Prostate gland (tissue), 2 donors: ENCODE results near the gene ARHGAP42. TPM values are rescaled to one million over a fixed set of nuclear protein-coding genes. Genes with fewer than 3 reads are reported as not detected.

Experiments
- DNase-seq: peaks from one replicate; pipeline ENCODE4 v3.0.0-alpha.2; 2019; ENCODE audit warnings: low spot score
- H3K27ac ChIP-seq, 2 donors: fragments of 200-600 bp; sonication (generic); 2 replicates each; pipeline ENCODE4 v1.5.1; 2017 to 2019
- H3K27me3 ChIP-seq: fragments of 200-600 bp; sonication (generic); replicated peaks from 2 replicates; pipeline ENCODE4 v1.5.1; 2019; ENCODE audit not compliant: insufficient read depth
- H3K36me3 ChIP-seq, 2 donors: fragments of 200-600 bp; sonication (generic); 1 replicate in 1 of 2; 2 replicates in 1 of 2; pipeline versions ENCODE4 v1.5.1 to v1.8.1; 2017 to 2019
- H3K4me1 ChIP-seq: fragments of 200-600 bp; sonication (generic); replicated peaks from 2 replicates; pipeline ENCODE4 v1.5.1; 2019
- H3K4me3 ChIP-seq, 2 donors: fragments of 200-600 bp; sonication (generic); 2 replicates each; pipeline ENCODE4 v1.5.1; 2017 to 2019
- H3K9me3 ChIP-seq: fragments of 200-600 bp; sonication (generic); 2 replicates; pipeline ENCODE4 v1.5.1; 2017
- CTCF ChIP-seq, 4 experiments: fragments of 200-600 bp in 2 of 4; fragments of 450-650 bp in 2 of 4; sonication (generic) in 2 of 4; IDR thresholded peaks; 1 replicate in 3 of 4; 2 replicates in 1 of 4; pipeline ENCODE4 v1.5.1; 2016 to 2019; ENCODE audit warnings: antibody characterized with exemption in 4 of 4, mild to moderate bottlenecking in 2 of 4, moderate library complexity in 2 of 4
- POLR2A ChIP-seq: fragments of 450-650 bp; IDR thresholded peaks from one replicate; pipeline ENCODE4 v1.6.1; 2016; ENCODE audit warnings: antibody characterized with exemption, mild to moderate bottlenecking
- POLR2AphosphoS5 ChIP-seq: sonication (generic); formaldehyde crosslinking; IDR thresholded peaks from one replicate; pipeline ENCODE4 v1.6.1; 2017; ENCODE audit warnings: antibody characterized with exemption
- WGBS: methylation state at CpG from one replicate; pipeline ENCODE4 v1.1.5; 2018; 5-methylcytosine and 5-hydroxymethylcytosine counted together
- intact Hi-C: fragments of 100-400 bp; cut with DNase I; formaldehyde crosslinking; loops from one replicate; pipeline ENCODE4 v1.14.2; 2022
- total RNA-seq, 2 donors: library from RNA; depleted of rRNA; stranded (reverse); fragments of >200 nt; gene quantifications; one replicate each; pipeline ENCODE4 v1.1.0, GENCODE V29; 2016

The ARHGAP42 gene
- total RNA-seq, 2 donors from 2014 or later: 12.8 to 20.5 TPM

DNA sequence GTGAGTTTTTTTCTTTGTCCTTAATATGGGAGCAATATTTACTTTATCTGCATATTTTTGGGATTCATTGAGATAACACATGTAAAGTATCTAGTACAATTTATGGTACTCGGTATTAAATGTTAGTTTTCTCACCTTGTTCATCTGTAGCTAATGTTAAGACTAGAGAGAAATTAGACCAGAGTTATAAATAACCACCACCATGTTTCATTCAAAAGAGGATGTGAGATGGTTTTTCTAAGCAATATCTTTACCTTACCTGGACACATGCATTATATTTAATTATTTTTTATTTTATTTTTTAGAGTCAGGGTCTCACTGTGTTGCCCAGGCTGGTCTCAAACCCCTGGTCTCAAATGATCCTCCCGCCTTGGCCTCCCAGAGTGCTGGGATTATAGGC, 18.4 kb downstream of the ARHGAP42 start:
- Histone ChIP-seq H3K4me1 (no peaks in the 10 kb centered on the region), H3K27me3 (no peaks in the 10 kb centered on the region), H3K36me3 (no peaks in the 10 kb centered on the region), H3K4me3 (no peak overlapping the region), H3K27ac (no peak overlapping the region), H3K9me3 (no peaks in the 10 kb centered on the region)
- no peak for TF ChIP-seq POLR2A
- no peak for TF ChIP-seq CTCF (IDR thresholded peaks at IDR 0.05)
- no peak for TF ChIP-seq POLR2AphosphoS5
- intact Hi-C loops: no loop called here
- 87% methylated on average over 2 of the region's 2 CpGs for WGBS
- no peak for DNase-seq

DNA sequence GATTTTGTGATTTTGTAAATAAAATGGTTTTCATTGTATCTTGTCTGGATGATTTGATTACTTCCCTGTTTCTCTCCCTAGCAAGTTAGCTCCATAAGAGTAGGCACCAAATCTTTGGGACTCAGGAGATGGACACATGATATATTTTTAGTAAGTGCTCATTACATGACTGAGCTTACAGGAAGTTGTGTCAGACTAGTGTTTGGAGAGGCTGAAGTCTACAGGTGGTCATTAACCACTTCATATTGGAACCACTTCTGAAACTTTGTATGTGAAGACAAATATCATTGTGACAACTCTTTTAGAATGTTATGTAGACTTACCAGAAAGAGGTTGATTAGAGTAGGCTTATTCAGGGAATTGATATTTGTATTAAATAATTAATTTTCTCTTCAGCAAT, 19.1 kb downstream of the ARHGAP42 start:
- H3K27me3 ChIP-seq: no peaks in the 10 kb centered on the region
- no peaks in the 10 kb centered on the region for H3K4me1 ChIP-seq
- H3K9me3 ChIP-seq: no peaks in the 10 kb centered on the region
- intact Hi-C loops: no loop called here
- no peak for DNase-seq
- H3K36me3 ChIP-seq: no peaks in the 10 kb centered on the region
- H3K27ac ChIP-seq: no peak overlapping the region
- TF ChIP-seq POLR2AphosphoS5 (no peak), POLR2A (no peak), CTCF (IDR thresholded peaks at IDR 0.05) (no peak)
- no peak overlapping the region for H3K4me3 ChIP-seq

DNA sequence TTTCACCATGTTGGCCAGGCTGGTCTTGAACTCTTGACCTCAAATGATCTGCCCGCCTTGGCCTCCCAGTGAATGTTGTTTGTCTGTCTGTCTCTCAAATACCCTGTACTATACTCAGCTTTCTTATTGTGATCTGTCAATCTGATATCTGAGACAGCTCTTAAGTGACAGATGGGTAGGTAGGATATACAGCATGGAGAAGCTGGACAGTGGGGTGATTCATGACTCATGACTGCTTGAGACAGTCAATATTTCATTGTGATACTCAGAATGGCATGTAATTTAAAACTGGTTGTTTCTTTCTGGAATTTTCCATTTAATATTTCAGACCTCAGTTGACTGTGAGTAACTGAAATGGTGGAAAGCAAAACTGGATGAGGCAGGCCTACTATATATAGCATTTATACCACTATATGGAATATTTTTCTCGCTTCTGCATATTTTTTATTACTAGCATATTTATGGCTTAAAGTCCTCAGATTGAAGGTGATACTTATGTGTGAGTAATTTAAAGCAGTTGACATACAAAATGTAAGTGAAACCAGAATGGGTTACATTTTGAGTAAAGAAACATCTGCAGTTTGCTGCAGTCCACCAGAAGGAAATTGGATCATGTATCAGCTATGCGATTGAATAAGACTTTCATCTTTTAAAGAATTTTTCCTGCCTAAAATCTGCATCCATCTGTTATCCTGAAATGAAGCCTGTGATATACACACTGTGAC, 22.3 kb downstream of the ARHGAP42 start:
- H3K27me3 ChIP-seq: no peaks in the 10 kb centered on the region
- no peaks in the 10 kb centered on the region for H3K9me3 ChIP-seq
- DNase-seq: no peak
- 83% methylated on average over 3 of the region's 3 CpGs for WGBS
- intact Hi-C loops: no loop called here
- no peaks in the 10 kb centered on the region for H3K4me1 ChIP-seq
- TF ChIP-seq CTCF (IDR thresholded peaks at IDR 0.05) (no peak), POLR2A (no peak), POLR2AphosphoS5 (no peak)
- H3K27ac ChIP-seq: no peak overlapping the region
- H3K4me3 ChIP-seq: no peak overlapping the region
- H3K36me3 ChIP-seq: no peaks in the 10 kb centered on the region

DNA sequence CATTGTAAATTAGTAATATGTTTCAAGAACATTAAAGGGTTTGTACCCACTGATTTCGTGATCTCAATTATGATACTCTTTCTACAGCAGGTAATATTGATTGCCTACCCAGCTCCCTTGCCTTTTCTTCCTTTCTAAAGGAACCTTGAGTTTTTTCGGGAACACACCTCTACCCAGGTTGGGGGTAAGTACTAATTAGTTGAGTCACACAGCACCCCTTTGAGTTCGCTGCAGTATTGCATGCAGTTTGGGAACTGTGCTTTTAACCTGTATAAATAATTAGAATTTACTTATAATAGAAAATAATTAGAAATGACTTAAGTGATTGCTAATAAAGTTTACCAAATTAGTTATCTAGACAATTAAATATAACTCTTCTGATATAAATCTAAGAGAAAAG, 24.9 kb downstream of the ARHGAP42 start:
- DNase-seq: no peak
- Histone ChIP-seq H3K27ac (no peak overlapping the region), H3K4me3 (no peak overlapping the region), H3K27me3 (no peaks in the 10 kb centered on the region), H3K4me1 (no peaks in the 10 kb centered on the region), H3K9me3 (no peaks in the 10 kb centered on the region), H3K36me3 (no peaks in the 10 kb centered on the region)
- WGBS: 95% methylated on average over 3 of the region's 3 CpGs
- TF ChIP-seq POLR2AphosphoS5 (no peak), CTCF (IDR thresholded peaks at IDR 0.05) (no peak), POLR2A (no peak)
- intact Hi-C loops: no loop called here

GRCh38 chr11:100712583-100712982, 25.5 kb downstream of the ARHGAP42 start:
- Histone ChIP-seq H3K4me3 (no peak overlapping the region), H3K36me3 (no peaks in the 10 kb centered on the region), H3K4me1 (no peaks in the 10 kb centered on the region), H3K9me3 (no peaks in the 10 kb centered on the region), H3K27ac (no peak overlapping the region), H3K27me3 (no peaks in the 10 kb centered on the region)
- no peak for TF ChIP-seq CTCF (IDR thresholded peaks at IDR 0.05)
- no peak for TF ChIP-seq POLR2AphosphoS5
- TF ChIP-seq POLR2A: no peak
- WGBS: 79% methylated on average over 3 of the region's 3 CpGs
- no peak for DNase-seq
- intact Hi-C loops: no loop called here
